ENCODE measurements around the gene MRFAP1. TPM values are rescaled to one million over a fixed set of nuclear protein-coding genes. Genes with fewer than 3 reads are reported as not detected.

The MRFAP1 gene
- total RNA-seq, 2 donors from 2014 or later, result 214 to 274 TPM

DNA sequence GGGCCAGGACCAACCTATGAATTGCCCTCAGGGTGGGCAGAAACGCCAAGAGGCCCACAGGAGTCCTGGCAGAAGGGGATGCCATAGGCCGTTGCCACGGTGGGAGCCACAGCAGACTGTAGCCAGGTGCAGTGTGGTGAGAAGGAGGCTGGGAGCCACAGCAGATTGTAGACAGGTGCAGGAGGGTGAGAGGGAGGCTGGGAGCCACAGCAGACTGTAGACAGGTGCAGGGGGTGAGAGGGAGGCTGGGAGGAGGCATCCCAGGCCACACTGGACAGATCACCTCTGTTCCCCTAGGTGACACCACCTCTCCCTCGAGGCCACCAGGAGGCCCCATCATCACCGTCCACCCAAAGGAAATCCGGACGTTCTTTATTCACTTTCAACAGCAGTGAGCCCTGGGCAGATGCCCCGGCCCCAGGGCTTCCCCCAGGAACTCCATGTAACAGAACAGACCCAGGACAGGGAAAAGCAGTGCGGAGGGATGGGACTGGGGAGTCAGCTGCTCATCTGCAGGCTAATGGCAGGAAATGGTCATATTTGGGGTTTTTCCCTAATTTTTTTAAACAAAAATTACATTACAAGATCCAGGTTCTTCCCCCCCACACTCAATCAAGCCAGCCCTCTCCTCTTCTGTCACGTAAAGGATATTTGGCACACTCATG lies 19.5 kb upstream of the MRFAP1 start:
- H3K36me3 ChIP-seq, result peaks cover 5% of the 10 kb centered on the region
- H3K4me3 ChIP-seq, result no peak overlapping the region
- no peaks in the 10 kb centered on the region for H3K27me3 ChIP-seq
- H3K27ac ChIP-seq, result no peak overlapping the region
- no peaks in the 10 kb centered on the region for H3K9me3 ChIP-seq
- TF ChIP-seq, protein P1, sequence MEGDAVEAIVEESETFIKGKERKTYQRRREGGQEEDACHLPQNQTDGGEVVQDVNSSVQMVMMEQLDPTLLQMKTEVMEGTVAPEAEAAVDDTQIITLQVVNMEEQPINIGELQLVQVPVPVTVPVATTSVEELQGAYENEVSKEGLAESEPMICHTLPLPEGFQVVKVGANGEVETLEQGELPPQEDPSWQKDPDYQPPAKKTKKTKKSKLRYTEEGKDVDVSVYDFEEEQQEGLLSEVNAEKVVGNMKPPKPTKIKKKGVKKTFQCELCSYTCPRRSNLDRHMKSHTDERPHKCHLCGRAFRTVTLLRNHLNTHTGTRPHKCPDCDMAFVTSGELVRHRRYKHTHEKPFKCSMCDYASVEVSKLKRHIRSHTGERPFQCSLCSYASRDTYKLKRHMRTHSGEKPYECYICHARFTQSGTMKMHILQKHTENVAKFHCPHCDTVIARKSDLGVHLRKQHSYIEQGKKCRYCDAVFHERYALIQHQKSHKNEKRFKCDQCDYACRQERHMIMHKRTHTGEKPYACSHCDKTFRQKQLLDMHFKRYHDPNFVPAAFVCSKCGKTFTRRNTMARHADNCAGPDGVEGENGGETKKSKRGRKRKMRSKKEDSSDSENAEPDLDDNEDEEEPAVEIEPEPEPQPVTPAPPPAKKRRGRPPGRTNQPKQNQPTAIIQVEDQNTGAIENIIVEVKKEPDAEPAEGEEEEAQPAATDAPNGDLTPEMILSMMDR (IDR thresholded peaks at IDR 0.05), result no peak
- H3K9ac ChIP-seq (ENCODE audit: low read depth in 2 of 2, low read length in 2 of 2), result no peak overlapping the region
- no peak for DNase-seq
- H3K4me1 ChIP-seq, result no peaks in the 10 kb centered on the region
- intact Hi-C loops (cut with DNase I), result no loop called here

DNA sequence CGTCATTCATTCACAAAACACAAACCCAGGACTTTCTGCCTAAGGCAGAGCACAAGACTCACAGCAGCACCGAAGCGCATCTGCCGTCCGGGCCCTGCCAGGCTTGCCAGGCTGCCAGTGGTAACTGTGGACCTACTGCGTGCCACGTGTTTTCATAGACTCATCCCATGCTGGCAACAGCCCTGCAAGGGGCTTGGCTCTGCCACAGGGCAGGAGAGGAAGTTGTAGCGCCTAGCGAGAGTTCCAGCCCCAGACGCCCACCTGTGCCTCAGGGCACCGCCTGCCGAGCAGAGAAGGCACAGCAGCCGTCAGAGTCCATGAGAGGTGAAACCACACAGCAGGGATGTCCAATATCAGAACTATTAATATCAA lies 18.9 kb upstream of the MRFAP1 start:
- Histone ChIP-seq H3K9me3 (no peaks in the 10 kb centered on the region), H3K27me3 (no peaks in the 10 kb centered on the region), H3K27ac (no peak overlapping the region), H3K4me1 (no peaks in the 10 kb centered on the region), H3K36me3 (peaks cover 4% of the 10 kb centered on the region), H3K9ac (ENCODE audit: low read depth in 2 of 2, low read length in 2 of 2) (no peak overlapping the region), H3K4me3 (no peak overlapping the region)
- TF ChIP-seq, protein P1 (IDR thresholded peaks at IDR 0.05), result no peak
- no peak for DNase-seq
- intact Hi-C loops (cut with DNase I), result no loop called here

- H3K36me3 ChIP-seq, result no peaks in the 10 kb centered on the region
- no peaks in the 10 kb centered on the region for H3K4me1 ChIP-seq
- H3K9me3 ChIP-seq, result no peaks in the 10 kb centered on the region
- TF ChIP-seq, protein P1 (IDR thresholded peaks at IDR 0.05), result no peak
- no peak overlapping the region for H3K4me3 ChIP-seq
- intact Hi-C loops (cut with DNase I), result no loop called here
- no peak overlapping the region for H3K9ac ChIP-seq (ENCODE audit: low read depth in 2 of 2, low read length in 2 of 2)
- no peaks in the 10 kb centered on the region for H3K27me3 ChIP-seq
- H3K27ac ChIP-seq, result no peak overlapping the region
- DNase-seq, result no peak
Measured at GRCh38 chr4:6622744-6623143, 17.7 kb upstream of the MRFAP1 start.

DNA sequence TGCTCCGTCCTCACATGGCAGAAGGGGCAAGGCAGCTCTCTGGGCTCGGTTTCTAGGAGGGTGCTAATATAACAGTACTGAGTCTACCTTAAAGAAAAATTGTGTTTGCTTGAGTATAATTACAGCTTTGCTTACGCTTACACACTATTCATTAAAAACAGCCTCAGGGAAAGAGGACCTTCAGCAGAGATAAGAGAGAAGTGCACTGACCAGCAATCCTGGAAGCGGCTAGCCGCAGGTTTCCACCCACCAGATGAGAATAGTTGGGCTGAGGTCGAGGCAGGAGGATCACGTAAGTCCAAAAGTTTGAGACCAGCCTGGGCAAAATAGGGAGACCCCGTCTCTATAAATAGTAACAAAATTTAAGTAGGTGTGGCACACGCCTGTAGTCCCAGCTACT lies 15.2 kb upstream of the MRFAP1 start:
- Histone ChIP-seq H3K9me3 (no peaks in the 10 kb centered on the region), H3K27ac (no peak overlapping the region), H3K4me3 (no peak overlapping the region), H3K9ac (ENCODE audit: low read depth in 2 of 2, low read length in 2 of 2) (no peak overlapping the region), H3K4me1 (no peaks in the 10 kb centered on the region), H3K36me3 (no peaks in the 10 kb centered on the region), H3K27me3 (no peaks in the 10 kb centered on the region)
- no peak for DNase-seq
- intact Hi-C loops (cut with DNase I), result no loop called here
- TF ChIP-seq, protein P1 (IDR thresholded peaks at IDR 0.05), result no peak

- intact Hi-C loops (cut with DNase I), result no loop called here
- H3K27me3 ChIP-seq, result no peaks in the 10 kb centered on the region
- no peak overlapping the region for H3K9ac ChIP-seq (ENCODE audit: low read depth in 2 of 2, low read length in 2 of 2)
- no peak overlapping the region for H3K4me3 ChIP-seq
- H3K9me3 ChIP-seq, result no peaks in the 10 kb centered on the region
- no peak for DNase-seq
- no peaks in the 10 kb centered on the region for H3K4me1 ChIP-seq
- H3K36me3 ChIP-seq, result no peaks in the 10 kb centered on the region
- TF ChIP-seq, protein P1 (IDR thresholded peaks at IDR 0.05), result no peak
- H3K27ac ChIP-seq, result no peak overlapping the region
Measured at GRCh38 chr4:6626066-6626465, 14.4 kb upstream of the MRFAP1 start.

Data from colonic mucosa (tissue), 4 donors.